Gastroesophageal sphincter (tissue), 4 donors: ENCODE data around the gene EXOC4. TPM values are rescaled to one million over a fixed set of nuclear protein-coding genes. Genes with fewer than 3 reads are reported as not detected.

ENCODE experiments used
- ATAC-seq: fragments of 150-250 bp; one replicate; pipeline ENCODE4 v1.9.1; 2016; ENCODE audit warnings: mild to moderate bottlenecking, moderate library complexity
- H3K27ac ChIP-seq, 4 donors: fragments of 200-600 bp; sonication (generic) in 3 of 4; 1 replicate in 3 of 4; 2 replicates in 1 of 4; pipeline ENCODE4 v1.5.1; 2016 to 2019
- H3K27me3 ChIP-seq: fragments of 200-600 bp; sonication (generic); one replicate; pipeline ENCODE4 v1.5.1; 2019
- H3K36me3 ChIP-seq, 2 donors: fragments of 200-600 bp; sonication (generic); one replicate each; pipeline ENCODE4 v1.5.1; 2019; ENCODE audit warnings: control low read depth in 1 of 2
- H3K4me1 ChIP-seq, 3 donors: fragments of 200-600 bp; sonication (generic); 1 replicate in 2 of 3; 2 replicates in 1 of 3; pipeline ENCODE4 v1.5.1; 2016 to 2019; ENCODE audit warnings: control low read depth in 2 of 3
- H3K4me3 ChIP-seq, 2 donors: fragments of 200-600 bp; sonication (generic); one replicate each; pipeline ENCODE4 v1.5.1; 2019; ENCODE audit warnings: mild to moderate bottlenecking in 1 of 2, moderate library complexity in 1 of 2
- H3K9me3 ChIP-seq, 3 donors: fragments of 200-600 bp; sonication (generic); one replicate each; pipeline ENCODE4 v1.5.1; 2017 to 2019; ENCODE audit warnings: control low read depth in 2 of 3
- EP300 ChIP-seq: sonication (generic); formaldehyde crosslinking; IDR thresholded peaks from one replicate; pipeline ENCODE4 v1.6.1; 2017; ENCODE audit warnings: antibody characterized with exemption, mild to moderate bottlenecking
- POLR2A ChIP-seq, 2 donors: fragments of 450-650 bp; IDR thresholded peaks; one replicate each; pipeline ENCODE4 v1.6.1; 2017; ENCODE audit warnings: antibody characterized with exemption in 2 of 2, mild to moderate bottlenecking in 2 of 2, moderate library complexity in 1 of 2
- POLR2AphosphoS5 ChIP-seq: sonication (generic); formaldehyde crosslinking; IDR thresholded peaks from one replicate; pipeline ENCODE4 v1.6.1; 2017; ENCODE audit warnings: antibody characterized with exemption
- WGBS, 2 donors: methylation state at CpG; one replicate each; pipeline ENCODE4 v1.1.5; 2018; ENCODE audit warnings: low coverage in 1 of 2; 5-methylcytosine and 5-hydroxymethylcytosine counted together
- total RNA-seq, 4 donors: library from RNA; depleted of rRNA; stranded (reverse); fragments of >200 nt; gene quantifications; one replicate each; pipeline ENCODE4 v1.1.0, GENCODE V29; 2016
- TF ChIP-seq, protein P1 (sequence below), 4 experiments: fragments of 200-600 bp in 2 of 4; fragments of 450-650 bp in 2 of 4; sonication (generic) in 1 of 4; IDR thresholded peaks; one replicate each; pipeline ENCODE4 v1.5.1; 2017 to 2019; ENCODE audit warnings: antibody characterized with exemption in 4 of 4, mild to moderate bottlenecking in 2 of 4, moderate library complexity in 2 of 4

The EXOC4 gene
- total RNA-seq, 4 donors from 2014 or later, result 46.3 to 85.8 (median 51.9) TPM

DNA sequence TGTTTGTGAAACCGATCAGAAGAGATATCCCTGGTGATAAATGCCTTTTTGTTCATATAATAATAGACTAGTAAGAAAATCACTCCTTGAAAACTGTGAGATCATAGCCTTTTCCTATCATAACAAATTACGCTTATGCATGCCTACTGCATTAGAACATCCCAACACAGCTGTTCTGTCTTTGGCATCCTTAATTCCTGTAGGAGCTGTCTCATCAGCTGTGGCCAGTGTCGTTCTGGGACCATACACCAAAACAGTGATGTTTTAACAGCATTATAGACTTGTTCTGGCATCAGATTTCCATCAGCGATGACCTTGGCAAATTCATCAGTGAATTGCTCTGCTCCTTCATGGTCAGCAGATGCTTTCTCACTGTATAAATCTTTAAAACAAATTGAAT, 450.7 kb downstream of the EXOC4 start:
- H3K27me3 ChIP-seq, result no peaks in the 10 kb centered on the region
- no peak overlapping the region for H3K4me3 ChIP-seq
- TF ChIP-seq POLR2AphosphoS5 (no peak), POLR2A (IDR thresholded peaks at IDR 0.05) (no peak), EP300 (no peak)
- TF ChIP-seq, protein P1, sequence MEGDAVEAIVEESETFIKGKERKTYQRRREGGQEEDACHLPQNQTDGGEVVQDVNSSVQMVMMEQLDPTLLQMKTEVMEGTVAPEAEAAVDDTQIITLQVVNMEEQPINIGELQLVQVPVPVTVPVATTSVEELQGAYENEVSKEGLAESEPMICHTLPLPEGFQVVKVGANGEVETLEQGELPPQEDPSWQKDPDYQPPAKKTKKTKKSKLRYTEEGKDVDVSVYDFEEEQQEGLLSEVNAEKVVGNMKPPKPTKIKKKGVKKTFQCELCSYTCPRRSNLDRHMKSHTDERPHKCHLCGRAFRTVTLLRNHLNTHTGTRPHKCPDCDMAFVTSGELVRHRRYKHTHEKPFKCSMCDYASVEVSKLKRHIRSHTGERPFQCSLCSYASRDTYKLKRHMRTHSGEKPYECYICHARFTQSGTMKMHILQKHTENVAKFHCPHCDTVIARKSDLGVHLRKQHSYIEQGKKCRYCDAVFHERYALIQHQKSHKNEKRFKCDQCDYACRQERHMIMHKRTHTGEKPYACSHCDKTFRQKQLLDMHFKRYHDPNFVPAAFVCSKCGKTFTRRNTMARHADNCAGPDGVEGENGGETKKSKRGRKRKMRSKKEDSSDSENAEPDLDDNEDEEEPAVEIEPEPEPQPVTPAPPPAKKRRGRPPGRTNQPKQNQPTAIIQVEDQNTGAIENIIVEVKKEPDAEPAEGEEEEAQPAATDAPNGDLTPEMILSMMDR (IDR thresholded peaks at IDR 0.05), result no peak
- no peak for ATAC-seq
- no peaks in the 10 kb centered on the region for H3K4me1 ChIP-seq
- H3K36me3 ChIP-seq, result no peaks in the 10 kb centered on the region
- 42 to 63% methylated on average over 4 of the region's 4 CpGs for WGBS, 2 donors
- H3K9me3 ChIP-seq, result no peaks in the 10 kb centered on the region
- H3K27ac ChIP-seq, result no peak overlapping the region

DNA sequence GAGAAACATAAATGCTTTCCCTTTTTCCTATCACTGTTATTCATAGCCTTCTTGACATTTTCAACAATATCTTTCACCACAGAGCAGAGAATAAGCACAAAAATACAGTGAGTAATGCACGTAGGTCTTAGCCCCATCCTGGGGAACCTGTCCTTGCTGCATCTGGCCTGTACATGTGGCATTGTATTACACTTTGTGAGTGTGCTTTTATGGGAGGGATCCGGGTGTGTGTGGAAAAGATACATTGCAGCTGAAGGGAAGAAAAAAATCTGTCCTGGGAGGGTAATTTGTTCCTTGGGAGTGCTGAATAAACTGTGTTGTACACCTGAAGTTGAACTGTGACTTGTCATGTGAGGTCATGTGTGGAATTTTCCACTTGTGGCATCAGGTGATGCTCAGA, 451.6 kb downstream of the EXOC4 start:
- H3K27me3 ChIP-seq, result no peaks in the 10 kb centered on the region
- no peaks in the 10 kb centered on the region for H3K9me3 ChIP-seq
- no peaks in the 10 kb centered on the region for H3K36me3 ChIP-seq
- no peaks in the 10 kb centered on the region for H3K4me1 ChIP-seq
- TF ChIP-seq EP300 (no peak), POLR2AphosphoS5 (no peak), POLR2A (IDR thresholded peaks at IDR 0.05) (no peak)
- TF ChIP-seq, protein P1 (IDR thresholded peaks at IDR 0.05), result no peak
- ATAC-seq, result no peak
- H3K27ac ChIP-seq, result no peak overlapping the region
- no peak overlapping the region for H3K4me3 ChIP-seq
- 83% methylated on average over 2 of the region's 2 CpGs; no CpG with 5 or more reads in 1 of the 2 donors for WGBS, 2 donors

DNA sequence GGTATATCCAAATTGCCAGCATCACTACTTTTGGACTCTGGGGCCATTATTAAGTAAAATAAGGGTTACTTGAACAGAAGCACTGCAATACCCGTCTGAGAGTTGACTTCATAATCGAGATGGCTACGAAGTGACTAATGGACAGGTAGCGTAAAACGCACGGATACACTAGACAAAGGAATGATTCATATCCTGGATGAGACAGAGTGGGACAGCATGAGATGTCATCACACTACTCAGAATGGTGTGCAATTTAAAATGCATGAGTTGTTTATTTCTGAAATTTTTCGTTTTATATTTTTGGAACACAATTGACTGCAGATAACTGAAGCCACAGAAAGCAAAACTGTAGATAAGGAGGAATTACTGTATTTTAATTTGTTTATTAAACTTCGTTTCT, 452.7 kb downstream of the EXOC4 start:
- Histone ChIP-seq H3K4me1 (no peaks in the 10 kb centered on the region), H3K4me3 (no peak overlapping the region), H3K27ac (no peak overlapping the region), H3K27me3 (no peaks in the 10 kb centered on the region), H3K36me3 (no peaks in the 10 kb centered on the region), H3K9me3 (no peaks in the 10 kb centered on the region)
- 51 to 62% methylated on average over 6 to 8 of the region's 8 CpGs for WGBS, 2 donors
- TF ChIP-seq POLR2A (IDR thresholded peaks at IDR 0.05) (no peak), EP300 (no peak), POLR2AphosphoS5 (no peak)
- TF ChIP-seq, protein P1 (IDR thresholded peaks at IDR 0.05), result no peak
- no peak for ATAC-seq

DNA sequence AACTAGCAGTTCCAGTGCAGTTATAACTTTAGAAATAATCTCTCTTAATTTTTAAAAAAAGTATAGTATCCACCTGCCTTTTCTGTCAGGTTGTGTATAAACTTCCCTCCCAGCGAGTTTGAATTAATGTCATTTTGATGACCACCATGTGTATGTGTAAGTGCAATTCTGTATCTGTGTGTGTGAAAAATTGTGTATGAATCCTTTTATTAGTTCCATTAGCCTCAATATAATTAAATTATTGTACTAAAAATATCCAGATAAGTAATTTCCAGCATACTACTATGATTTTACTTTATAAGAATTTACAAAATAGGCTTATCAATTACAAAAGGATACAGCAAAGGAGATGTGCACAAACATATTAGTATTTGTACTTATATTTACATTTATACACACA, 453.1 kb downstream of the EXOC4 start:
- Histone ChIP-seq H3K27me3 (no peaks in the 10 kb centered on the region), H3K9me3 (no peaks in the 10 kb centered on the region), H3K27ac (no peak overlapping the region), H3K36me3 (no peaks in the 10 kb centered on the region), H3K4me3 (no peak overlapping the region), H3K4me1 (no peaks in the 10 kb centered on the region)
- TF ChIP-seq EP300 (no peak), POLR2AphosphoS5 (no peak), POLR2A (IDR thresholded peaks at IDR 0.05) (no peak)
- TF ChIP-seq, protein P1 (IDR thresholded peaks at IDR 0.05), result no peak
- 58 to 100% methylated on average over 1 of the region's 1 CpG for WGBS, 2 donors
- ATAC-seq, result no peak

DNA sequence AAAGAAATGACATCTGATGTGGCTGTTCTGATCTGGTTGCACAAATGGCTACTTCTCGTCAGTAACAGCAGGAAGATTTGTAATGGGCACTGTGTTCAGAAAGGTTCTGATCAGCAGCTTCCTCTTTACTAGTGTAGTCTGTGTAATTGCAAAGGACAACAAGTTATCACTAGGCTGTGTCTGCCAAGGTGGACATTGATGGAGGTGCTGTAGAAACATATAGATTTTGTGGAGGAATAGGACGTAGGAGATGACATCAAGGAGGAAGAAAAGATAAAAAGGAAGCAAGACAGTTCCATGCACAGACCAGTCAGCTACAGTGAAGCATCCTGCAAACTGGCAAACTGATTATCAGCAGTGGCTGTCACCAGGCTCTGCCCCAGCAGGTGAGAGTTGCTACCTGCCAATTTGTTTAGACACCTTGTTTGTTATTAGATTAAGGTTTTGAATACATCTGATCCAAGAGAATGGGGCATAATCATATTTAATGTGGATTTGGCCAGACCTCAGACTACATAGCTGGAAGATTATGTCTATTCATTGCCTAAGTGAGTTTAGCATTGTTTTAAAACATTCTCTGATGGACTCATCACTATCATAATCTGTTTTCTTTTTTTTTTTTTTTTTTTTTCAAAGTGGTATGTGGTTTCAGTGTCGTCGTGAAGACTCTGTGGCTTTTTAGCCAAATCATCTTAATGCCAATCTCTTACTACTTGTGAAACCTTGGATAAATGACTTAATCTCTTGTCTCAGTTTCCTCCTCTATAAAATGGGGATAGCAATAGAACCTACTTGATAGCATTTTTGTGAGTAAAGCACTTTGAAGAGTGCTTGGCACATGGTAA, 456.4 kb downstream of the EXOC4 start:
- no peaks in the 10 kb centered on the region for H3K27me3 ChIP-seq
- H3K9me3 ChIP-seq, result no peaks in the 10 kb centered on the region
- H3K4me1 ChIP-seq, result no peaks in the 10 kb centered on the region
- H3K4me3 ChIP-seq, result no peak overlapping the region
- no peak for TF ChIP-seq POLR2AphosphoS5
- no peak for TF ChIP-seq POLR2A (IDR thresholded peaks at IDR 0.05)
- TF ChIP-seq, protein P1 (IDR thresholded peaks at IDR 0.05), result no peak
- TF ChIP-seq EP300, result no peak
- no peaks in the 10 kb centered on the region for H3K36me3 ChIP-seq
- no peak overlapping the region for H3K27ac ChIP-seq
- no peak for ATAC-seq
- WGBS, 2 donors, result 87 to 96% methylated on average over 3 to 4 of the region's 4 CpGs
